ENCODE measurements around the gene HECTD1. TPM values are rescaled to one million over a fixed set of nuclear protein-coding genes. Genes with fewer than 3 reads are reported as not detected.
A peak's percentile ranks its signal among the peaks of the same experiment; 100 is the strongest.
"Not testable (repeated sequence)": the region's sequence is repeated elsewhere in the genome, so short reads cannot be mapped to it uniquely, and the experiment has no call there.

Gene HECTD1
- total RNA-seq, 1 donor from 2014 or later: 258 TPM

DNA sequence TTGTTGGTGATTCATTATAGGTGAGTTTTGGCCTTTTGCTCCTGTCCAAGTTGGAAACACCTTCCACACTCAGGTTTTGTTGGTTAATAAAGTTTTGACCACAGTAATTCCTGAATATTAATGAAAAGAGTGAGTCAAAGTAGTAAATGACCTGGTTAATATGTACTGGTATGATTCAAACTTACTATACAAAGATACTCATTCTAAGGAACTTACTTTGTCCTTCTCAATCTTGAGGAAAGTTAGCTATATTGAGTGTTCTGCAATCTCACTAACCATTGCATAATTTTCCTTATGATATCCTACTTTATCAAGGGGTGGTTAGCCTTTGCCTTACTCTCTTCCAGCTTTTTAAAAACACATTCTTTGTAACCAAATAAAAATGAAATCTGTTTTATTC is 20.9 kb upstream of the HECTD1 start:
- DNase-seq (ENCODE audit: low read depth in 2 of 2): no peak

DNA sequence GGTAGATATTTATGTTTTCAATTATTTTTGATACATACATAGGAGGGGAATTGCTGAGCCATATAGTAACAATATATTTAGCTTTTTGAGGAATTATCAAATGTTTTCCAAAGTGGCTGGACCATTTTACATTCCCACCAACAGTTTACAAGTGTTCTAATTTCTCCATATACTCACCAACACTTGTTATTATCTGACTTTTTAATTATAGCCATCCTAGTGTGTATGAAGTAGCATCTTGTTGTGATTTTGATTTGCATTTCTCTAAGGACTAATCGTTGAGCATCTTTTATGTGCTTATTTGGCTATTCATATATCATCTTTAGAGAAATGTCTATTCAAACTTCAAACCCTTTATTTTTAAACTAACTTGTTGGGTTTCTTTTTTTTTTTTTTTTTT is 17.2 kb upstream of the HECTD1 start:
- no peak for DNase-seq (ENCODE audit: low read depth in 2 of 2)

DNA sequence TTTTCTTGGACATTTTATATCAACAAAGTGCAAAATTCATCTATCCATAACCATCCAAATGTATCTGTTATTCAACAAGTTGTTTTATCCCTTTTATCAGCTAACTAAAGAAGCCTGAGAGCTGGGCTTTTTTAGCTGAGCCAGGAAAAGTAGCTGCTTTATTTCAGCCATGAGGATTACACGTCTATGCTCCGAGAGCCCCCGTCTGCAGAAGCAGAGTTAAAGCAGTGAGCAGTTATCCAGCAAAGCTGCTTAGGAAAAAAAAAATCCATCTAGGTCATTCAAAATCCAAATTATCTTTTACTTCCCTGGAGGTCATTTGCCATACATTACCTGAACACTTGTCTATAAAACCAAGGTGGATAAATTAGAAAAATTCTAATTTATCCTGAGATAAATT is 15.7 kb upstream of the HECTD1 start:
- no peak for DNase-seq (ENCODE audit: low read depth in 2 of 2)

DNA sequence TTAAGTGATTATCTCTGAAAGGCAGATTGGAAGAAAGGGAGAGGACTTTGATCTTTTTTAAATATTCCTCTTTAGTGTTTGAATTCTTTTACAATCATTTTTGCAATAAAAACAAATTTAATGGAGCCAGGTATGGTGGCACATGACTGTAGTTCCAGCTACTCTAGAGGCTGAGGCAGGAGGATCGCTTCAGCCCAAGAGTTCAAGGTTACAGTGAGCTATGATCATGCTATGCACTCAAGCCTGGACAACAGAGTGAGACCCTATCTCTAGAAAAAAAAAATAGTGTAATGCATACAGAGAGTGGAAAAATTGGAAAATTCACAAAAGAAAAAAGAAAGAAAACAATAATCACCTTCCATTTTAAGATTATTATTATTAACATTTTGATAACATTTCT is 15.2 kb upstream of the HECTD1 start:
- no peak for DNase-seq (ENCODE audit: low read depth in 2 of 2)

DNA sequence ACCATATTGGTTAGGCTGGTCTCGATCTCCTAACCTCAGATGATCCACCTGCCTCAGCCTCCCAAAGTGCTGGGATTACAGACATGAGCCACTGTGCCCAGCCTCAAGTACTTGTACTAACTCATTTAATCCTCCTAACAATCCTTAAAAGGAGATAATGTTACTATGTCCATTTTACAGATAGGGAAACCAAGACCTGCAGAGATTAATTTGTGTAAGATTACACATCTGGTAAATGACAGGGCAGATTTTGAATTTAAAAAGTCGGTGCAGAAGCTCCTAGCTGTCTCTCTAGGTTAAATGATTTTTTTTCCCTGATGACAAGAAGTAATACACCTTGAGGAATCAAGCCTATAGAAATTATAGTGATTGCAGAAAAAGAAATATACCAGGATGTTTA is 13.7 kb upstream of the HECTD1 start:
- no peak for DNase-seq (ENCODE audit: low read depth in 2 of 2)

DNA sequence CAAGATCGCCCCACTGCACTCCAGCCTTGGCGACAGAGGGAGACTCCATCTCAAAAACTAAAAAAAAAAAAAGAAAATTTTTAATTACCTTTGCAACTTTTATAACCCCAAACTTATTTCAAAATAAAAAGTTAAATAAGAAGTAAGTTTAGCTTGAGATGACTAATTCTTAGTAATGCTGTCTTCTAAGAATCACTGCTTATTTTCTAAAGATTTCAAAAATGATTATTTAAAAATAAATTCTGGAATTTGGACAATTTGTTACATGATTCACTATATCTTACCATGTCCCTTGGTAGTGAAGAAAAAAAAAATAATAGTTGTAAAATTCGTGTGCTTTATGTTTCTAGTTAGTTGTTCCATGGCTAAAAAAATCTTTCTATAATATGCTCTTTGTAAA is 11.6 kb upstream of the HECTD1 start:
- no peak for DNase-seq (ENCODE audit: low read depth in 2 of 2)

DNA sequence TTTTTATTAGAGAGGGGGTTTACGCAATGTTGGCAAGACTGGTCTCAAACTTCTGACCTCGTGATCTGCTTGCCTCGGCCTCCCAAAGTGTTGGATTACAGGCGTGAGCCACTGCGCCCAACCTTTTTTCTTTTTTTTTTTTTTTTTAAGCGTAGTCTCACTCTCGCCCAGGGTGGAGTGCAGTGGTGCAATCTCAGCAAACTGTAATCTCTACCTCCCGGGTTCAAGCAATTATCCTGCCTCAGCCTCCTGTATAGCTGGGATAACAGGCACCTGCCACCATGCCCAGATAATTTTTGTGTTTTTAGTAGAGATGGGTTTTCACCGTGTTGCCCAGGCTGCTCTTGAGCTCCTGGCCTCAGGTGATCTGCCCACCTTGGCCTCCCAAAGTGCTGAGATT is 8.8 kb upstream of the HECTD1 start:
- DNase-seq (ENCODE audit: low read depth in 2 of 2): no peak

DNA sequence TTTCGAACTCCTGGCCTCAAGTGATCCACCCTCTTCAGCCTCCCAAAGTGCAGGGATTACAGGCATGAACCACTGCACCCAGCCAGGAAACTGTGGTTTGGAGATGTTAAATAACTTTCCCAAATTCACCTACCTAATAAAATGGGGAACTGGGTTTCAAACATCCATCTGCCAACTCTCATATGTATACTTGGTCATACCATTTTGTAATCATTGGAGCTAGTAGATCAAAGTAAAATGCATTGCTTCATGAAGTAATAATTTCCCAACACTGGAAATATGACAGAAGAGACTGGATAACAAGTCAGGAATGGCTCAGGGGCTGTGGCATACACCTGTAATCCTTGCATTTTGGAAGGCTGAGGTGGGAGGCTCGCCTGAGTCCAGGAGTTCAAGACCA is 5.3 kb upstream of the HECTD1 start:
- DNase-seq (ENCODE audit: low read depth in 2 of 2): no peak

DNA sequence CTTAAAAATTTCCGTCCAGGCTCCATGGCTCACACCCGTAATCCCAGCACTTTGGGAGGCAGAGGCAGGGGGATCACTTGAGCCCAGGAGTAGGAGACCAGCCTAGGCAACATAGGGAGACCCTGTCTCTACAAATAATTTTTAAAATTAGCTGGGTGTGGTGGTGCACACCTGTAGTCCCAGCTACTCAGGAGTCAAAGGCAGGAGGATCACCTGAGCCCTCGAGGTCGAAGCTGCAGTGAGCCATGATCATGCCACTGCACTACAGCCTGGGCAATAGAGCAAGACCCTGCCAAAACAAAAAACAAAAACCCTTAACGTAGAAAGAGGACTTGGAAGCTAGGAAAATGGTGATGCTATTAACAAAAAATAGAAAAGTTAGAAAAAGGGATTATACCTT is 2.0 kb upstream of the HECTD1 start:
- no peak for DNase-seq (ENCODE audit: low read depth in 2 of 2)

DNA sequence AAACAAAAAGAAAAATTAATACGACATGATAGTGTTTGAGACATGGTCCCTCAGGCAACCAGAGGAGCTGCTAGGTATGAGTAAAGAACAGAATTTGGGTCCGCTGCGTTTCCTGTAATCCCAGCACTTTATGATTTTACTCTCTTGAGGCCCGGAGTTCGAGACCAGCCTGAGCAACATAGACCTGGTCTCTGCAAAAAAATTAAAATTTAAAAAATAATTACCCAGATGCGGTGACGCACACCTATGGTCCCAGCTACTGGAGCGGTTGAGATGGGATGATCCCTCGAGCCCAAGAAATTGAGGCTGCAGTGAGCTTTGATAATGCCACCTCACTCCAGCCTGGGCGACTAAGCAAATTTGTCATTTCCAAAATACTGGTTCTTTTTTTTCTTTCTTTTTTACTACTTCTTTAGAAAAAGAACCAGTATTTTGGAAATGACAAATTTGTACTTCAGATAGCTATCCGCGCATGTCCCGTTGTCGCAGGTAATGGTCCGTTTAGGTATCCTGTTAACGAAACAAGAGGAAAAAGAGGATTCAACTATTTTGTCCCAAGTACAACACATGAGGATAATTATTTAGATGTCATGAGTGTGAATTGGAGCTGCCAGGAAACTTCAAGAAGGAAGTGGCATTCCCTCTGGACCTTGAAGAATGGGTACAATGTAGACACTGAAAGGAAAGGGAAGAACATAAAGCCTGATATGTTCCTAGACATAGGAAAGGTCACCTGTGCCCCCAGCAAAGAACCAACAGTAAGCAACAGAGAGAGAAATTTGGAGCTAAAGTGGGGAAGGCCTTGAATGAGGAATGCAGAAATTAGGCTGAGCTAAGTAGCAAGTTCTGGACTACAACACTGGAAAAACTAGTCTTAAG is 1.2 kb upstream of the HECTD1 start:
- no peak for DNase-seq (ENCODE audit: low read depth in 2 of 2)

DNA sequence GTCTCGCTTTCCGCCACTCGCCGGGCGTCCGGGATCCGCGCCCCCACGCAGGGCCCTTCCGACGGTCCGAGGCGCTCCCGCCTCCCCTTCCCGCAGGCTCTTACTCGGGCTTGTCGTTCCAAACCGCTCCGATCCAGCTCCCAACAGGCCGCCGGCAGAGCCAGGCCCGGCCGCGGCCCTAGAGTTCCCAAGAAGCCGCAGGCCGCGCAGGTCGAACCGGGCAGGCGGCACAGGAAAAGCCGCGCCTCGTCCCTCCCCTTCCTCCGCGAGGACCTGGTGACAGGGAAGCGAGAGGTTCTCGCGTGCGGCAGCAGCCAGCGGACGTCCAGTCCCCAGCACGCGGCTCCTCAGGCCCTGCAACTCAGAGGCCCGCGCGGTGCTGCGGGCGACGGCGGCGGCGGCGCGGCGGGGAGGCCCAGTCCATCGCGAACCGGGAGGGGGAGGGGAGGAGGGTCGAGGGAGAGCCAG is 272 bp downstream of the HECTD1 start:
- DNase-seq (ENCODE audit: low read depth in 2 of 2): no peak

DNA sequence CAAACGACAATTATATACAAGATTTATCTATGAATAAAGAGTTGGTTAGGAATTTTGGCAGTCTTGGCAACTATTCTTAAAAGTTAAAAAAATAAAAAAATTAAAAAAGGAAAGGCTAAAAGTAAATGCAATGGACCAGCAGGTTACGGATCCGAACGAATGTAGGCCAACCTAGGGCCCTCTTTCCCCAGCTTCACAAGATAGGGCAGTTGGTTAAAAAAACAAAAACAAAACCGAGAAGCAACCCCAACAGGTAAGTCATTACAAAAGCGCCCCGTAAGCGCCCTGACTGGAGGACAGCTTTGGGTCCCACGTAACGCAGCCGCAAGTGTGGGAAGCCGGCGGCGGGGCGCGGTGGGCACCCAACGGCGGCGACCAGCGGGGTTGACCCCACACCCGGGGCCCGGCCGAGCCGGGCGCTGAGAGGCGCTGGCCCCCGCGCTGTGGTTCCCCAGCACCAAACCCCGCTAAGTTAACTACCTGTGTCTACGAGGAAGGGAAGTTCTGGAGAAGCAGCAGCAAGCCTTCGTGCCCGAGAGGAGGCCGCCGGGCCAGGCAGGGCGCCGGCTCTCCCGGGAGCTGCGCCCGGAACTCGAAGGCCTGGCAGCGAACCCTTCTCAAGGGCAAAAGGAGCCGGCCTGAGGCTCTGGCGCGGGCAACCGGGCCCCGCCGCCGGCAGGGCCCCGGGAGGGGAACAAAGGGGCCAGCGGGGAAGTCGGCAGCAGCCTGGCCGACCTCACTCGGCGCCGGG is 882 bp downstream of the HECTD1 start:
- peak in 1 of 2 donors; percentile 29 for DNase-seq (ENCODE audit: low read depth in 2 of 2)

DNA sequence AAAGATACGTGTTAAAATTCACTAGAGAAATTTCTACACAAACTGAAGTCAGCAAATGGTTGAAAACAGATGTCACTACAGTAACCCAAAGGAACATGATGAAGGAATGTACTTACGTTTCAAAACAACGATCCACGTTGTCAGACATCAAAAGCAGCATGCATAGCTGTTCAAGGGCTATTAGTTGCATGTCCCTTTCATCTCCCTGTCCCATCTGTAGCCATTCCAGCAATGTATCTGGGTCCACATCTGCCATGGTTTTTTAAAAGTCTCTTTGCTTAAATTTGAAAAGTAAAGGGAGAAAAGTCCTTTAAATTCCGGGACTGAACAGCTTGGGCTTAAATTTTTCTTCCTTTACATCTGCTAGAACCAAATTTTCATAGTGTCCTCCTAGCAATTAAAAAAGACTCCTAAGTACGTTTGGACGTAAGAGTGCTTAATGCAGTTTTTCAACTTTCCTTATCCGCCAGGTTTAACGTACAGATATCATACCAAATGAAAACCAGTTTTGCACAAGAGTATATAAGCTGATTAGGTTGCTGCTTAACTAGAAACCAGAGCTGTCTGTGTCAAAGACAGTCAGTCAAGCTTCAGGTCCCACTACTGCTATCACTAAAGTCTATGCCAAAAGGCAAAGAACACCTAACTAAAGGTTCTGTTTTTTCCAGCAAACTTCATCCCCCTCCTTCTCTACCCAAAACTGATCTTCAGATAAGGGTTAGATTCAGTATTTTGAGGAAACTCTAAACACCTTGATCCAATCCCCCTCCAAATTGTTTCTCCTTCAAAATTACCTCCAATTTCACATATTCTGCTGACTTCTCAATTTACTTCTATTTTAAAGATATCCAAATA is 1.7 kb downstream of the HECTD1 start:
- peak; percentile 15 to 44 for DNase-seq (ENCODE audit: low read depth in 2 of 2)

DNA sequence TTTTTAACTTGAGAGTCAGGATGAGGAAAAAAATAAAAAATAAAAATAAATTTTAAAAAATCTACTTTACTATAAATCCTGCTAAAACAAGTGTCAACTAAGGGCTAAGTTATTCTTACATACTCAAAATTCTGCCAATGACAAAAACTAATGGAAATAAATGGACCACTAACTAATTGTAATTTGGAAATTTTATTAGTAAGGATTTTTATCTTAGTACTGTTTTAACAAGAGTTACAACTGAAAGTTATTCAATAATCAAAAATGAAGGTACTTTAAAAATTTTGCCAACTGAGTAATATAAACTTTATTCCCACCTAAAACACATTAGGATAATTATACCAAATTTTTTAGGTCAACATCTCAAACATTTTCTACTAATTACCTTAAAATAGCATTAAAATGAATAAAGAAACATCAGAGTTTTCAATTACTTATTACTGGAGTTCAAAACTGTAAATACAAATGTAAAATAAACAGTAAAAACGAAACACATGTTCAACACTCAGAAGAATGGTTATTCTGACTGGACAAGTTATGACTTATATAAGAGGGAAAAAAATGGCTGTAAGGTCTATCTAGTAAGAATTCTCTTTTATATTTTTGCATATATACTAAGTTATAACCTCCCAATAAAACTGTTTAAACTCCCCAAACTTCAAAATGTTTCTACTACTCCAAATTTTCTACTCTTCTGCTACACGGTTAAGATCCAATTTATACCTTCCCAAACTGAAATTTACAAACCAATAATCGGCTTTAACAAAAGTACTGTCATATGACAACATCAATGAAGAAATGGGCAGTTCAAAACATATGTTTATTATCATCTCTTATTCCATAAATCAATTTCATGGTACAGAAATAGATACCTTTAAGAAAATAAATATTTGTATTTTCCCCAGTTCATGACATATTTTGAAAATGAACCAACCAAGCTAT is 2.7 kb downstream of the HECTD1 start:
- DNase-seq (ENCODE audit: low read depth in 2 of 2): no peak

DNA sequence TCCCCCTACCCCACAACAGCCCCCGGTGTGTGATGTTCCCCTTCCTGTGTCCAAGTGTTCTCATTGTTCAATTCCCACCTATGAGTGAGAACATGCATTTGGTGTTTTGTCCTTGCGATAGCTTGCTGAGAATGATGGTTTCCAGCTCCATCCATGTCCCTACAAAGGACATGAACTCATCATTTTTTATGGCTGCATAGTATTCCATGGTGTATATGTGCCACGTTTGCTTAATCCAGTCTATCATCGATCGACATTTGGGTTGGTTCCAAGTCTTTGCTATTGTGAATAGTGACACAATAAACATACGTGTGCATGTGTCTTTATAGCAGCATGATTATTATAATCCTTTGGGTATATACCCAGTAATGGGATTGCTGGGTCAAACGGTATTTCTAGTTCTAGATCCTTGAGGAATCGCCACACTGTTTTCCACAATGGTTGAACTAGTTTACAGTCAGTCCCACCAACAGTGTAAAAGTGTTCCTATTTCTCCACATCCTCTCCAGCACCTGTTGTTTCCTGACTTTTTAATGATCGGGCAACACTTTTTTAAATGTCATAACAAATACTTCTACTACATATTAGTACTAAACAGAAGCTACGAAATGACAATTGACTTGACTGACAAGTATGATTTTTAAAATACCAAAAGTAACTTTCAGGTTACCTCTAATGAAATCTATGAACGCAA is 3.5 kb downstream of the HECTD1 start:
- DNase-seq (ENCODE audit: low read depth in 2 of 2): not testable (repeated sequence)

DNA sequence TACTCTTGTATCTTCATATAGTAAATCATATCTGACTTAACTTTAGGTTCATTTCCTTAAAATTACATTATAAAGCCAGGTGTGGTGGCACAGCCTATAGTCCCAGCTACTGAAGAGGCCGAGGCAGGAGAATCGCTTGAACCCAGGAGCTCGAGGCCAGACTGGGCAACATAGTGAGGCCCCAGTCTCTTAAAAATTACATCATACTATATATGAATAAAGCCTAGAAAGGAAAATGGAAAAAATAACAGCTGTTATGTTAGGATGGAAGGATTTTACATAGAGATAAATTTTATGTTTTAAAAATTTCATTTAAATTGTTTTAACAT is 4.2 kb downstream of the HECTD1 start:
- DNase-seq (ENCODE audit: low read depth in 2 of 2): no peak

DNA sequence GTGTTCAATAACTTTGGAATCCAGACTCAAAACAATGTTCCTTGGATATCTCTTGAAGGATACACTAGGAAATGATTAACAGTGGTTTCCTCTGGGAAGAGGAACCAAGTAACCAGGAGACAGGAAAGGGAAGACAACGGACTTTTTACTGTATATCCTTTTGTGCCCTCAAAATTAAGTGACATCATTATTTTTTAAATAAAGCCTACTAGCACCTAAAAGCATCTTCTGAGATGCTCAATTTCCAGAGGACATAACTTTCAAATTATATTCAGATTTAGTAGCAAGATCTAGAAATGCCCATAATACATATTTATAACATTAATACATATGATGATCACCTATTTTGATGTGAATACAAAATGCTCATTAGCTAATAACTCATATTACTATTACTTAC is 6.5 kb downstream of the HECTD1 start:
- DNase-seq (ENCODE audit: low read depth in 2 of 2): peak in 1 of 2 donors; percentile 7

DNA sequence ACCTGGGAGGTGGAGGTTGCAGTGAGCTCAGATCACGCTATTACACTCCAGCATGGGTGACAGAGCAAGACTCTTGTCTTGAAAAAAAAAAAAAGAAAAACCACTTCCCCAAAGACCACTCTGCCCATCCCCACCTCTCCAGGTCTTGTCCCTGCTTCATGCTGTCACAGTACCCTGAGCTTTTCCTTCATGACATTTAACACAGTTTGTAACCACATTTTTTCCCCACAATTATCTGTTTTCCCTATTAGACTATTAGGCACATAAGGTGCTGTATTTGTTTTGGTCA is 6.9 kb downstream of the HECTD1 start:
- DNase-seq (ENCODE audit: low read depth in 2 of 2): no peak

DNA sequence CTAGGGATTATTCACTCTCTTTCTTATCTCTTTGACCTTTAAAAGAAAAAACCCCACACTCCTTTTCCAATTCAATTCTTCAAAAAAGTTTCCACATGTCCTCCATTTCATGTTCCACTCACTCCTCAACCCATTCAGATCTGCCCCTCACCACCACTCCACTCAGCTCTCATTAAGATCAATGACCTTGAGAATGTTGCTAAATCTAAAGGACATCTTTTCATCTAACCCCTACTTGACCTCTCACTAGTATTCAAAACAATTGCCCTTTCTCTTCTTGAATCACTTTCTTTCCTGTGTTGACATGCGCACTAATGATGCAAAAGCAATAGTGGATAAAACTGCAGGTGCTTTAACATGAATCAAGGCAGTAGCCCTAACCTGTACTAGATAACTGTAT is 9.9 kb downstream of the HECTD1 start:
- DNase-seq (ENCODE audit: low read depth in 2 of 2): peak in 1 of 2 donors; percentile 5

DNA sequence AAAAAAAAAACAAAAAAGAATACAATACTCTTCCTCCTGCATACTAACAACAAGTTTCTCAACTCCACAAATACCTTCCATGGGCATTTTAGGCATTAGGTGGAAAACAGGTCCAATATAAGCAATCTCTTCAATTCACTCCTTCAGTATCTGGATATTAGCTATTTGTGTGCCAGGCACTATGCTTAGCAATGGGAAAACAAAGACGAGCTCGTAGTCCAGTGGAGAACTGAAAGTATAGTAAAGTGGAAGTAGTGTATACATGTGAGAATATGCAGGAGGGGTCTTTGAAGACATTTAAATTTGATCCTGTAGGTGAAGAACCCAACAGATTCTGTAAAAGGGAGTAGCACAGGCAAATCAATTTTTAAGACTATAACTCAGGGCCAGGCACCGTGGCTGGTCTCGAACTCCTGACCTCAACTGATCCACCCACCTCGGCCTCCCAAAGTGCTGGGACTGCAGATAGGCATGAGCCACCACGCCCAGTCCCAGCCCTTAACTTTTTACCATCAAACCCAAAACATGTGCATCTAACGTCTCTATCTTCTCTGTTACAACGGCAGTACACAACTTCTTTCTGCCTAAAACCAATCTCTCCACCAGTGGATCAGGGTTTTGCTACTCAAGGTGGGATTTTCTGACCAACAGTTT is 10.6 kb downstream of the HECTD1 start:
- no peak for DNase-seq (ENCODE audit: low read depth in 2 of 2)

All from dermis microvascular lymphatic vessel endothelial cell (primary cell).